ENCODE data around the gene TPP2.

TPP2 gene

GRCh38 chr13:102597029-102597961, 509 bp downstream of the TPP2 start:
- FAIRE-seq (peak; percentile 14), DNase-seq (ENCODE audit: insufficient read length) (peak; percentile 22)

GRCh38 chr13:102598061-102598460, 1.3 kb downstream of the TPP2 start:
- TF ChIP-seq POLR2A (IDR thresholded peaks at IDR 0.05; ENCODE audit: low read depth, low read length), result no peak
- TF ChIP-seq POLR2AphosphoS5 (IDR thresholded peaks at IDR 0.05; ENCODE audit: low read depth, low read length), result no peak
- TF ChIP-seq TAF1 (IDR thresholded peaks at IDR 0.05; ENCODE audit: borderline replicate concordance, low read depth, low read length), result no peak
- DNase-seq (ENCODE audit: insufficient read length), result no peak
- peak; percentile 9 for FAIRE-seq

More at GRCh38 chr13:102597029-102597961, 509 bp downstream of the TPP2 start:
- TF ChIP-seq TAF1 (IDR thresholded peaks at IDR 0.05; ENCODE audit: borderline replicate concordance, low read depth, low read length), result no peak
- no peak for TF ChIP-seq POLR2AphosphoS5 (IDR thresholded peaks at IDR 0.05; ENCODE audit: low read depth, low read length)
- TF ChIP-seq POLR2A (IDR thresholded peaks at IDR 0.05; ENCODE audit: low read depth, low read length), result no peak; the same call in 1 of the 2 replicates

GRCh38 chr13:102599426-102600012, 2.7 kb downstream of the TPP2 start:
- TF ChIP-seq POLR2AphosphoS5 (IDR thresholded peaks at IDR 0.05; ENCODE audit: low read depth, low read length) (no peak), POLR2A (IDR thresholded peaks at IDR 0.05; ENCODE audit: low read depth, low read length) (no peak), TAF1 (IDR thresholded peaks at IDR 0.05; ENCODE audit: borderline replicate concordance, low read depth, low read length) (no peak)
- no peak for DNase-seq (ENCODE audit: insufficient read length)
- FAIRE-seq, result peak; percentile 71

GRCh38 chr13:102606537-102607309, 9.9 kb downstream of the TPP2 start:
- DNase-seq (ENCODE audit: insufficient read length) (no peak), FAIRE-seq (no peak)
- no peak for TF ChIP-seq POLR2AphosphoS5 (IDR thresholded peaks at IDR 0.05; ENCODE audit: low read depth, low read length)
- TF ChIP-seq POLR2A (IDR thresholded peaks at IDR 0.05; ENCODE audit: low read depth, low read length), result no peak
- no peak for TF ChIP-seq TAF1 (IDR thresholded peaks at IDR 0.05; ENCODE audit: borderline replicate concordance, low read depth, low read length)

- no peak for DNase-seq (ENCODE audit: insufficient read length)
- no peak for FAIRE-seq
- TF ChIP-seq TAF1 (IDR thresholded peaks at IDR 0.05; ENCODE audit: borderline replicate concordance, low read depth, low read length) (no peak), POLR2AphosphoS5 (IDR thresholded peaks at IDR 0.05; ENCODE audit: low read depth, low read length) (no peak), POLR2A (IDR thresholded peaks at IDR 0.05; ENCODE audit: low read depth, low read length) (no peak)
These were observed 12.2 kb downstream of the TPP2 start for GRCh38 chr13:102608974-102609373.

GRCh38 chr13:102609696-102610095, 12.9 kb downstream of the TPP2 start:
- FAIRE-seq (no peak), DNase-seq (ENCODE audit: insufficient read length) (no peak)
- TF ChIP-seq POLR2AphosphoS5 (IDR thresholded peaks at IDR 0.05; ENCODE audit: low read depth, low read length) (no peak), TAF1 (IDR thresholded peaks at IDR 0.05; ENCODE audit: borderline replicate concordance, low read depth, low read length) (no peak), POLR2A (IDR thresholded peaks at IDR 0.05; ENCODE audit: low read depth, low read length) (no peak)

GRCh38 chr13:102610296-102610895, 13.6 kb downstream of the TPP2 start:
- no peak for FAIRE-seq
- TF ChIP-seq POLR2A (IDR thresholded peaks at IDR 0.05; ENCODE audit: low read depth, low read length), result no peak
- no peak for TF ChIP-seq POLR2AphosphoS5 (IDR thresholded peaks at IDR 0.05; ENCODE audit: low read depth, low read length)
- no peak for TF ChIP-seq TAF1 (IDR thresholded peaks at IDR 0.05; ENCODE audit: borderline replicate concordance, low read depth, low read length)

GRCh38 chr13:102617697-102618350, 21.0 kb downstream of the TPP2 start:
- FAIRE-seq (no peak), DNase-seq (ENCODE audit: insufficient read length) (no peak)
- TF ChIP-seq POLR2AphosphoS5 (IDR thresholded peaks at IDR 0.05; ENCODE audit: low read depth, low read length) (no peak), TAF1 (IDR thresholded peaks at IDR 0.05; ENCODE audit: borderline replicate concordance, low read depth, low read length) (no peak), POLR2A (IDR thresholded peaks at IDR 0.05; ENCODE audit: low read depth, low read length) (no peak)

More at GRCh38 chr13:102610296-102610895, 13.6 kb downstream of the TPP2 start:
- no peak for DNase-seq (ENCODE audit: insufficient read length)

- DNase-seq (ENCODE audit: insufficient read length), result no peak
- TF ChIP-seq TAF1 (IDR thresholded peaks at IDR 0.05; ENCODE audit: borderline replicate concordance, low read depth, low read length) (no peak), POLR2A (IDR thresholded peaks at IDR 0.05; ENCODE audit: low read depth, low read length) (no peak), POLR2AphosphoS5 (IDR thresholded peaks at IDR 0.05; ENCODE audit: low read depth, low read length) (no peak)
- FAIRE-seq, result no peak
These were observed 23.7 kb downstream of the TPP2 start for GRCh38 chr13:102620516-102620915.

GRCh38 chr13:102626928-102627327, 30.1 kb downstream of the TPP2 start:
- DNase-seq (ENCODE audit: insufficient read length), result no peak
- TF ChIP-seq POLR2AphosphoS5 (IDR thresholded peaks at IDR 0.05; ENCODE audit: low read depth, low read length) (no peak), POLR2A (IDR thresholded peaks at IDR 0.05; ENCODE audit: low read depth, low read length) (no peak), TAF1 (IDR thresholded peaks at IDR 0.05; ENCODE audit: borderline replicate concordance, low read depth, low read length) (no peak)

More at GRCh38 chr13:102626928-102627327, 30.1 kb downstream of the TPP2 start:
- no peak for FAIRE-seq

Data from GM12892 (cell line).